B cell (primary cell): ENCODE measurements around the gene NIPAL4. TPM values are rescaled to one million over a fixed set of nuclear protein-coding genes. Genes with fewer than 3 reads are reported as not detected.

Experiments
- ATAC-seq: fragments of 200-7000 bp; cut with Tn5 transposase; one replicate; pipeline ENCODE4 v1.10.0; 2021; ENCODE audit warnings: low read depth, mild to moderate bottlenecking, moderate number of reproducible peaks, moderate library complexity
- CTCF ChIA-PET: fragments of 350-600 bp; sonication (Branson Sonifier 250); formaldehyde crosslinking; loops from one replicate; lab custom pipeline; 2021; ENCODE audit warnings: antibody characterized with exemption, inconsistent platforms; lab: Charles Lee
- POLR2A ChIA-PET: fragments of 350-600 bp; sonication (Branson Sonifier 250); formaldehyde crosslinking; loops from one replicate; lab custom pipeline; 2021; ENCODE audit warnings: antibody characterized with exemption; lab: Charles Lee
- DNase-seq: peaks from one replicate; pipeline ENCODE4 v3.0.0; 2013
- H2AFZ ChIP-seq: 2 replicates; pipeline ENCODE4 v1.6.1; 2012; ENCODE audit warnings: mild to moderate bottlenecking, low read depth, low read length; ENCODE audit not compliant: insufficient read depth, poor library complexity, severe bottlenecking
- H3K27ac ChIP-seq, 2 donors: 1 replicate in 1 of 2; 2 replicates in 1 of 2; pipeline ENCODE4 v1.5.1; 2012 to 2013; ENCODE audit warnings: low read length in 2 of 2, mild to moderate bottlenecking in 2 of 2, moderate library complexity in 1 of 2
- H3K27me3 ChIP-seq, 4 experiments: fragments of 200-600 bp in 1 of 4; sonication (generic) in 1 of 4; replicated peaks in 1 of 4; 1 replicate in 2 of 4; 2 replicates in 2 of 4; pipeline versions ENCODE4 v1.6.1 to v1.7.0; 2013 to 2016; ENCODE audit warnings: low read length in 3 of 4, mild to moderate bottlenecking in 2 of 4, mixed read lengths in 1 of 4, moderate library complexity in 1 of 4; ENCODE audit not compliant: insufficient read depth in 4 of 4, control insufficient read depth in 3 of 4; ENCODE audit errors: control extremely low read depth in 1 of 4
- H3K36me3 ChIP-seq, 2 experiments: replicated peaks in 1 of 2; 1 replicate in 1 of 2; 2 replicates in 1 of 2; pipeline versions ENCODE4 v1.6.1 to v1.7.1; 2013; ENCODE audit warnings: low read length in 1 of 2; ENCODE audit not compliant: insufficient read depth in 2 of 2, control insufficient read depth in 1 of 2; ENCODE audit errors: control extremely low read depth in 1 of 2, extremely low read depth in 1 of 2
- H3K4me1 ChIP-seq, 2 donors: fragments of 200-600 bp in 1 of 2; sonication (generic) in 1 of 2; 1 replicate in 1 of 2; 2 replicates in 1 of 2; pipeline versions ENCODE4 v1.5.1 to v1.6.1; 2013 to 2017; ENCODE audit warnings: low read length in 2 of 2; ENCODE audit not compliant: control insufficient read depth in 2 of 2, insufficient read depth in 2 of 2
- H3K4me2 ChIP-seq: replicated peaks from 2 replicates; pipeline ENCODE3; 2012; ENCODE audit warnings: mild to moderate bottlenecking, low read depth, low read length; ENCODE audit not compliant: poor library complexity, severe bottlenecking
- H3K4me3 ChIP-seq, 5 experiments: fragments of 200-600 bp in 1 of 5; sonication (generic) in 1 of 5; 1 replicate in 3 of 5; 2 replicates in 2 of 5; pipeline versions ENCODE4 v1.5.1 to v1.7.0; 2011 to 2016; ENCODE audit warnings: low read length in 4 of 5, mild to moderate bottlenecking in 4 of 5, low read depth in 2 of 5, control low read depth in 1 of 5, moderate library complexity in 1 of 5; ENCODE audit not compliant: insufficient read depth in 1 of 5; ENCODE audit errors: control extremely low read depth in 1 of 5, extremely low read depth in 1 of 5
- H3K79me2 ChIP-seq: fragments of 200-600 bp; sonication (generic); one replicate; pipeline ENCODE4 v1.6.0; 2016; ENCODE audit warnings: low read length; ENCODE audit not compliant: control insufficient read depth, insufficient read depth
- H3K9ac ChIP-seq: fragments of 200-600 bp; sonication (generic); 2 replicates; pipeline ENCODE4 v1.6.1; 2017; ENCODE audit warnings: mild to moderate bottlenecking, low read length, moderate library complexity
- H3K9me3 ChIP-seq, 3 donors: one replicate each; pipeline versions ENCODE4 v1.6.1 to v1.7.1; 2013; ENCODE audit warnings: low read length in 2 of 3; ENCODE audit not compliant: control insufficient read depth in 2 of 3, insufficient read depth in 1 of 3; ENCODE audit errors: control extremely low read depth in 1 of 3
- H4K20me1 ChIP-seq: 2 replicates; pipeline ENCODE4 v1.6.0; 2012; ENCODE audit warnings: mild to moderate bottlenecking, low read length; ENCODE audit not compliant: insufficient read depth, control insufficient read depth, poor library complexity, severe bottlenecking
- H3K27ac Mint-ChIP-seq: one replicate; pipeline ENCODE4 v1.8.0; 2021; ENCODE audit warnings: mixed read lengths
- H3K27me3 Mint-ChIP-seq: one replicate; pipeline ENCODE4 v1.8.0; 2021; ENCODE audit warnings: mixed read lengths
- H3K4me1 Mint-ChIP-seq: one replicate; pipeline ENCODE4 v1.8.0; 2021; ENCODE audit warnings: mixed read lengths
- H3K4me3 Mint-ChIP-seq: one replicate; pipeline ENCODE4 v1.8.0; 2021; ENCODE audit warnings: mixed read lengths
- H3K9me3 Mint-ChIP-seq: one replicate; pipeline ENCODE4 v1.8.0; 2022; ENCODE audit warnings: mixed read lengths; ENCODE audit not compliant: insufficient read depth
- EZH2 ChIP-seq: IDR thresholded peaks from 2 replicates; pipeline ENCODE4 v1.6.1; 2012; ENCODE audit warnings: borderline replicate concordance, low read depth, mild to moderate bottlenecking, moderate library complexity, low read length; ENCODE audit not compliant: insufficient read depth, poor library complexity, severe bottlenecking
- WGBS: methylation state at CpG from one replicate; pipeline ENCODE4 v1.1.5; 2013; ENCODE audit warnings: missing lambda C conversion rate; ENCODE audit not compliant: insufficient coverage; 5-methylcytosine and 5-hydroxymethylcytosine counted together
- intact Hi-C: fragments of 100-400 bp; cut with micrococcal nuclease; formaldehyde crosslinking; loops from one replicate; pipeline ENCODE4 v1.10.0; 2022
- polyA plus RNA-seq: library from polyadenylated mRNA; depleted of rRNA; stranded (reverse); fragments of >200 nt; gene quantifications from 2 replicates; pipeline ENCODE4 v1.2.3, GENCODE V29; 2012
- total RNA-seq, 2 donors: library from RNA; stranded (reverse); fragments of 120-200 nt in 1 of 2; gene quantifications; 1 replicate in 1 of 2; 2 replicates in 1 of 2; pipeline versions ENCODE4 v1.2.3 to v1.2.4, GENCODE V29; 2013 to 2022
- TF ChIP-seq, protein P1 (sequence below): fragments of 200-600 bp; IDR thresholded peaks from one replicate; pipeline ENCODE4 v1.8.0; 2022; ENCODE audit warnings: antibody characterized with exemption, mild to moderate bottlenecking

NIPAL4 gene
- total and polyA plus RNA-seq, 2 donors (not counting 1 experiment from before 2014, with no cell fraction given): 4.6 to 6.4 TPM

GRCh38 chr5:157494178-157494832 lies 34.3 kb downstream of the NIPAL4 start:
- H3K27ac ChIP-seq: peak overlapping the region; percentile 2 to 80
- H3K4me2 ChIP-seq: no peak overlapping the region
- Mint-ChIP-seq H3K4me3 (no peak overlapping the region), H3K4me1 (peaks cover 57% of the 10 kb centered on the region), H3K27ac (peak overlapping the region; percentile 64), H3K27me3 (no peaks in the 10 kb centered on the region), H3K9me3 (no peaks in the 10 kb centered on the region)
- H2AFZ ChIP-seq: no peak overlapping the region
- peaks cover 19% of the 10 kb centered on the region for H3K79me2 ChIP-seq
- no peak overlapping the region for H3K4me3 ChIP-seq
- H3K4me1 ChIP-seq: peaks cover 32 to 36% of the 10 kb centered on the region in 2 donors
- WGBS: 21% methylated on average over 2 of the region's 5 CpGs
- ChIA-PET POLR2A (interaction anchor here (0.5 to 0.9 kb wide), 2 partner anchors 9 to 21 kb away, joined by 3 read pairs; no protein-coding TSS in a partner anchor), CTCF (interaction anchor here (1.1 to 1.6 kb wide), 7 partner anchors 9 to 249 kb away, joined by 3 to 4 read pairs (median 3); no protein-coding TSS in a partner anchor)
- DNase-seq: no peak
- intact Hi-C loops: no loop called here
- H4K20me1 ChIP-seq: no peaks in the 10 kb centered on the region
- H3K9me3 ChIP-seq: no peaks in the 10 kb centered on the region
- H3K27me3 ChIP-seq: no peaks in the 10 kb centered on the region
- ATAC-seq: peak; percentile 69
- TF ChIP-seq, protein P1, sequence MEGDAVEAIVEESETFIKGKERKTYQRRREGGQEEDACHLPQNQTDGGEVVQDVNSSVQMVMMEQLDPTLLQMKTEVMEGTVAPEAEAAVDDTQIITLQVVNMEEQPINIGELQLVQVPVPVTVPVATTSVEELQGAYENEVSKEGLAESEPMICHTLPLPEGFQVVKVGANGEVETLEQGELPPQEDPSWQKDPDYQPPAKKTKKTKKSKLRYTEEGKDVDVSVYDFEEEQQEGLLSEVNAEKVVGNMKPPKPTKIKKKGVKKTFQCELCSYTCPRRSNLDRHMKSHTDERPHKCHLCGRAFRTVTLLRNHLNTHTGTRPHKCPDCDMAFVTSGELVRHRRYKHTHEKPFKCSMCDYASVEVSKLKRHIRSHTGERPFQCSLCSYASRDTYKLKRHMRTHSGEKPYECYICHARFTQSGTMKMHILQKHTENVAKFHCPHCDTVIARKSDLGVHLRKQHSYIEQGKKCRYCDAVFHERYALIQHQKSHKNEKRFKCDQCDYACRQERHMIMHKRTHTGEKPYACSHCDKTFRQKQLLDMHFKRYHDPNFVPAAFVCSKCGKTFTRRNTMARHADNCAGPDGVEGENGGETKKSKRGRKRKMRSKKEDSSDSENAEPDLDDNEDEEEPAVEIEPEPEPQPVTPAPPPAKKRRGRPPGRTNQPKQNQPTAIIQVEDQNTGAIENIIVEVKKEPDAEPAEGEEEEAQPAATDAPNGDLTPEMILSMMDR: no peak
- TF ChIP-seq EZH2: no peak
- H3K36me3 ChIP-seq: peaks cover 2 to 83% of the 10 kb centered on the region in 2 experiments
- no peak overlapping the region for H3K9ac ChIP-seq

- TF ChIP-seq EZH2: no peak
- TF ChIP-seq, protein P1: no peak
- intact Hi-C loops: no loop called here
- H3K36me3 ChIP-seq: peaks cover 2 to 85% of the 10 kb centered on the region in 2 experiments
- peaks cover 41% of the 10 kb centered on the region for H3K79me2 ChIP-seq
- no peak overlapping the region for H2AFZ ChIP-seq
- 95% methylated on average over 8 of the region's 8 CpGs for WGBS
- Mint-ChIP-seq H3K9me3 (no peaks in the 10 kb centered on the region), H3K27ac (peak overlapping the region; percentile 80), H3K4me1 (peaks cover 69% of the 10 kb centered on the region), H3K4me3 (no peak overlapping the region), H3K27me3 (no peaks in the 10 kb centered on the region)
- H3K4me2 ChIP-seq: no peak overlapping the region
- ATAC-seq (no peak), DNase-seq (no peak)
- ChIA-PET CTCF (interaction anchor here (1.8 kb wide), 1 partner anchor 64 kb away, joined by 5 read pairs; no protein-coding TSS in a partner anchor), POLR2A (no interaction called here)
- no peaks in the 10 kb centered on the region for H3K27me3 ChIP-seq
- H3K4me1 ChIP-seq: peaks cover 54 to 55% of the 10 kb centered on the region in 2 donors
- no peaks in the 10 kb centered on the region for H3K9me3 ChIP-seq
- no peak overlapping the region for H3K4me3 ChIP-seq
- H3K27ac ChIP-seq: peak overlapping the region; percentile 29 to 80
- H3K9ac ChIP-seq: no peak overlapping the region
- H4K20me1 ChIP-seq: no peaks in the 10 kb centered on the region
Measured at GRCh38 chr5:157496864-157497263, 36.9 kb downstream of the NIPAL4 start.
